HL-60/S4 treated with retinoic acid at 250 ng/mL for 4 days and 3 days (cell line): ENCODE measurements around the gene SNX32.

Experiments used
- in situ Hi-C: fragments of 300-500 bp; cut with MboI; formaldehyde crosslinking; loops from 2 replicates; pipeline ENCODE4 v1.7.0; 2022; ENCODE audit warnings: low sequenced_read_pairs

SNX32 gene

GRCh38 chr11:65833297-65834030, at the start of gene SNX32:
SNX32 (plus strand) TSS chr11:65833963; CDS start chr11:65834066, 103 bp downstream.
- in situ Hi-C loops = no loop called here

- in situ Hi-C loops = no loop called here
Measured at GRCh38 chr11:65785319-65786007, 48.3 kb upstream of the SNX32 start.

DNA sequence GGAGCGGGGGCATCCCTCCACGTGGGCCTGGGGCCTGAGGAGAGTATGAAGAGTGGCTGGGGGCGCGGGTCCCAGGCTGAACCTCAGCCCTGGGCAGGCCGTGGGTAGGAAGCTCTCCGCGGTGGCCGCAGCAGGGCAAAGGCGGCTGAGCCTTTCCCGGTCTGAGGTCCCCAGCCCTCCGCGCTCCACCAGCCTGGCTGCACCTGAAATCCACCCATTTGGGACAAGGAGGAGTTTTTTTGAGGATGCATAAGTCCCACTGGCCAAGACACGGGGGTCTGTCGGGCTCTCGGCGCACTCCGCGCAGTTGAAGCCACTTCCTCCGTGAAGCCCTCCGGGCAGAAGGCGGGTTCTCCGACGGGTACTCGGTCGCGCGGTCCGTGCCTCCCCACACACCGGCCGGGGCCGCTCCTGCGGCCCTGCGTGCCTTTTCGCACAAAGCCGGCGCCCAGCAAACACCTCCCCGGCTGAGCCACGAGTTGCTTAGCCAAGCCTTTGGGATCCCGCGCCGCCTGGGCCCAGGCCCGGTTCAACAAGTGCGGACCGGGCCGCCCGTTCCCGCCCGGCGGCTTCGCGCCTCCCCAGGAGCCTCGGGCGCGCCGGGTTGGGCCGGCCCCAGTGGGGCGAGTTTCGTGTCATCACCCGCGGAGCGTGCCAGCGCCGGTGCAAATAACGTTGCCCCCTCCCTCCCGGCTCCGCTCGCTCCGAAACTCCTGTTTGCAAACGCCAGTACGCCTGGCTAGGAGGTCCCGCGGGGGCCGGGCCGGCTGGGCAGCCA, 47.6 kb upstream of the SNX32 start:
- in situ Hi-C loops = no loop called here

DNA sequence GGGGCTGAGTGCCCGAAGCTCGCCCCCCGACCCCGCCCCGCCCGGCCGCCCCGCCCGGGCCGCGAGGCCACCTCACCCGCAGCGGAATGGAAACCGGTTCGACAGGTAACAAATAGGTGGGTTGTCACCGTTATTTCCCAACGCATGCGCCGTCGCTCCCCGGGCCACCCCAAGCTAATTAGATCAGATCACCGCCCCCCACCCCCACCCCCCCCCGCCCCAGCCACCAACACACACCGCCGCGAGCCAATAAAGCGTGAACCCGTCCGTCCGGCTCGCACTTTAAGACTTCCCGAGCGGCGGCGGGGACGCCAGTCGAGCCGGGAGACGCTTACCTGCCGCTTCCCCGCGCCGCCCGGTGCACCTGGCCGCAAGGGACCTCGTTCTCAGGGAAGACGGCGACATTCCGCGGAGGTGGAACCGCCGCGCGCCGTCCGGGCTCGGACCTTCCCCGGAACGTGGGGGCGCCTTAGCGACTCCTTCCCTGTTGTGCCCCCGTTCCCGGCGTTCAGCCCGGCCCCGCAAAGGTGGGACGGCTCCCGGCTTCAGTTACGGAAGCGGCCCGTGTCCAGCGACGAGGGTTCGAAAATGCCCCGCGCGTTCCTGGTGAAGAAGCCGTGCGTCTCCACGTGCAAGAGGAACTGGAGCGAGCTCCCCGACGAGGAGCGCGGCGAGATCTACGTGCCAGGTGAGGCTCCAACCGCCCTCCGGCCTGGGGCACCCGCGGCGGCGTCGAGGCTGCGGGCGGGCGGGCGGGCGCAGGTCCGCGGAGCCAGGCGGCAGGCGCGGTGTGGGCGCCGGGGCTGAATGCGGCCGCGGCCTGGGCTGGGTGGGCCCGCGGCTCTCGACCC, 46.8 kb upstream of the SNX32 start, which contains the start of gene OVOL1:
Gene OVOL1, plus strand, starts transcription at position 278 of the 851 bp plus-strand sequence. Its CDS starts 311 bp downstream, at position 589.
- in situ Hi-C loops = no loop called here

DNA sequence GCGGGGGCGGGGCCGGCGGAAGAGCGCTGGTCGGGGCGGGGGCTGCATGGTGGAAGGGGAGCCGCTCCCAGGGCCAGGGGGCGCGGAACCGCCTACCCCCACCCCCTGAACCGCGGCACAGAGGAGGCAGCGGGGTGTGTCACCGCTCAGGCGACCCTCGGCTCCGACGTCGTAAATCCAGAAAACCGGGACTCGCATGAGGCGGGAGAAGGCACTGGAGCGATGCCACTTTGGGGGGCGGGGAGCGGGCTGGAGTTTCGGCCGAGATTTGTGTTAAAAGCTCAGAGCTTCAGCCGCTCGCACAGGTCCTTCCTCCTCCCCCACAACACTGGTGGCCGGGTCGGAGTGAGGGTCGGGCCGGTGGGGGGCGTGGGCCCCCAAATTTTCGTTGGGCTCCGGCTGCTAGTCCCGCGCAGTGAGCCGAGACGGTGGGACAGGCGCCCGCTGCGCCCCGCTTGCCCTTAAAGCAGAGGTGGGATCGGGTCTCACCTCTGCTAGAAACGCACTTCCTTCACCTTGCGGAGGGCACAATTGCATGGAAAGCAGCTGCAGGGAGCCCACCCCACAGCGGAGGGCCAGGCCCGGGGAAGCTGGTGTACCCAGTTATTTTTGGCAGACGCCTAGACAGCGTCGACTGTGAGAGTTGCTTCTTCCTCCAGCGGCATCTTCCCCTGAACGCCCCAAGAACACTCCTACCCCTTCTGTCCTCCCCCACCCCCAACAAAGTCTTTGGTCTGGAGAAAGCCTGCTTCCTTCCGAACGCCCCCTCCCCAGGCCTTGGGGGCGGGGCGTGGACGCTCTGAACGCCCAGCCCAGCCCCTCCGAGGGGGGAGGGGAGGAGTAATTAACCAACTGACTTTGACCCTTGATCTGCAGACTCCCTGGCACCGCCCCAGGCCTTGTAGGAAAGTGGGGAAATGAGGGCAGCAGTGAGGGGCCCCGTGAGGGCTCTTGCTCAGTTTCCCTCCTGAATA, 45.8 kb upstream of the SNX32 start:
- in situ Hi-C loops = no loop called here

DNA sequence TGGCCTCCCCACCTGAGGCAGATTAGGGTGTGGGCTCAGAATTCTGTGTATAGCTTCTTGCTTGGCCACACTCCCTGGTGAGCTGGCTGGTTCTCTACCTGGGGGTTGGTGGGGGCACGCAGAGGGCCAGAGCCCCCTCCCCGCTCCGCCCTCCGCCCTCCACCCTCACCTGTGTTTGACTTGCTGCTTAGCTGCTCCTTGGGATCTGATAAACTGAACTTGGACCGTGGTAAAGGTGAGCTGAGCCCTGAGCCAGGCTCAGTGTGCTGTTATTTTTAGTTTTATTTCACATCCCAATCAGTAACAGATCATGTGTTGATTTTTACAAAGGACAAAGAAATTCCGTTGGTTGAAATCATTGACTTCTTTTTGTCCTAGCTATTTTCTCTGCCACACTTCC, 44.9 kb upstream of the SNX32 start:
- in situ Hi-C loops = no loop called here

- in situ Hi-C loops = no loop called here
Measured at GRCh38 chr11:65789230-65790103, 44.3 kb upstream of the SNX32 start.

DNA sequence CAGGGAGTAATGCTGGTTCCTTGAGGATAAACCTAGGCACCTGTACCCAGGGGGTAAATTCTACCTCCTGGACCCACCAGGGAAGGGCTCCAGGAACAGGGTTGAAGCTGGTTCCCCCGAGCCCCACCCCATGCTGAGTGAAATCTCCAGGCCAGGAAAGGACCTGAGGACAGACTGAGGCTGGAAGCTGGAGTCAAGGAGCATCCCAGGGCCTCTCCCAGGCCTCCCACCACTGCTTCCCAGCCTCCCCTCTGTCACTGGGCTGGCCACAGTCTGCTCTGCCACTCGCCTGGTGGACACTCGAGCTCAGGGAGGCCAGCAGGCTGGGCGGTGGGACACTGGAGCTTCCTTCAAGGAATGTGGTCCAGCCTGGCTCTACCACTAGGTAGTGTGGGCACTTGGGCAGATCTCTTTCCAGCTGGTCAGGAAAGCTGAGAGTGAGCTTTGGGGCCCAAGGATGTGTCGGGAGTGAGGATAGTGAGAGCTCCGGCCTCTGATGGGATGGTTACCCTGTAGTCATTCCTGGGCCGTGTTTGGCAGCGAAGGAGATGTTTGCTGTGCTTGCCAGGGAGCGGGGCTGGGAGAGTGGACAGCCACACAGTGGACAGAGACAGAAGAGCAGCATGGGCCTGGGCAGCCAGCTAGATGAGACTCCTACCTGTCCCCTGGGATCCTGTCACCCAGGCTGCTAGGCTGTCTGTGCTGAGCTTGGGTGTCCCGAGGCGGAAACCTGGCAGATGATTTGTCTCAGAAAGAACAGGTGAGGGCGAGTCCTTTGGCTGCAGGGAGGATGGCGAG, 43.5 kb upstream of the SNX32 start:
- in situ Hi-C loops = no loop called here

GRCh38 chr11:65790902-65791650, 42.7 kb upstream of the SNX32 start:
- in situ Hi-C loops = no loop called here

GRCh38 chr11:65791719-65792213, 42.0 kb upstream of the SNX32 start:
- in situ Hi-C loops = no loop called here

DNA sequence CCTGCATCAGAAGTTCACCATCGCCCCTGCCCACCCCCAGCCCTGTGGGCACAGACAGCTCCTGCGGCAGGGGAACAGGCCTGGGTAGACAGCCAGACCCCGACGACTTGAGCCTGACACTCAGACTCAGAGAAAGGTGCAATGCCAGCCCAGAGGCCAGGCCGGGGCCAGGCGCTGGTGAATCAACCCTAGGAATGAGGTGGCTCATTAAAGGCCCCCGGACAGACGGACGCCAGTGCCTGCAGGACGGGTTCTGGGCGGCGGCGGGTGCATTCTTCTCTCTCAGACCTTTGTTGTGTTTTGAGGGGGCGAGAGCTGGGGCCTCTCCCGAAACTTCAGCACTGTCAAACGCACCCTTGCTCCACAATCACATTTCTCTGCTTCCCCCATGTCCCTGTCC, 41.3 kb upstream of the SNX32 start:
- in situ Hi-C loops = no loop called here

GRCh38 chr11:65793144-65793581, 40.6 kb upstream of the SNX32 start:
- in situ Hi-C loops = no loop called here

DNA sequence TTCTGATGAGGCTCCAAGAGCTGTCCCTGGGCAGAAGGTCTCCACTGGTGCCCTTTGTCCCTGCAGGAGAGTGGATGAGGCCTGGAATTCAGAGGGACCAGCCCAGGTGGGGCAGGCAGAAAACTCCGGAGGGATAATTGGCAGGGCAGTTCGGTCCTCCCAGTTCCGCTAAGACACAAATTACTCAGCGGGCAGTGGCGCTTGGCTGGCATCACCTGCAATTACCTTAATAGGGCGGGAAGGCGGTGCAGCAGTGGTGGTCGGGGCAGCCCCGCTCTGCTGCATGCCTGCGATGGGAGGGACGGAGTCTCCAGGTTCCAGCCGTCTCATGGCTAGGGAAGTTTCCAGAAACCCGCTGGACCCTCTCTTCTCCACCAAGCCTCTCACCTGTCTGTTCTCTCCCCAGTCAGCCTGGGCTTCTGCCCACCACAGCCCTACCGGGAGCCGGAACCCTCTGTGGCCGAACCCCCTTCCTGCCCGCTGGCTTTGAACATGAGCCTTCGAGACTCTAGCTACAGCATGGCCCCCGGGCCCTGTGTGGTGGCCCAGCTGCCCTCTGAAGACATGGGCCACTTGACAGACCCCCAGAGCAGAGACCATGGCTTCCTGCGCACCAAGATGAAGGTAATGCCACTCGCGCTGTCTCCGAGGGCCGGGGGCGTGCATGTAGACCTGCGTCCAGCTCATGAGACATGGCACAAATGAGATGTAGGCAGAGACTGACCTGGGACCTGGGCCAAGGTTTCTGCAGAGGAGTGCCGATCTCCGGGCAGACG, 40.0 kb upstream of the SNX32 start:
- in situ Hi-C loops = no loop called here

DNA sequence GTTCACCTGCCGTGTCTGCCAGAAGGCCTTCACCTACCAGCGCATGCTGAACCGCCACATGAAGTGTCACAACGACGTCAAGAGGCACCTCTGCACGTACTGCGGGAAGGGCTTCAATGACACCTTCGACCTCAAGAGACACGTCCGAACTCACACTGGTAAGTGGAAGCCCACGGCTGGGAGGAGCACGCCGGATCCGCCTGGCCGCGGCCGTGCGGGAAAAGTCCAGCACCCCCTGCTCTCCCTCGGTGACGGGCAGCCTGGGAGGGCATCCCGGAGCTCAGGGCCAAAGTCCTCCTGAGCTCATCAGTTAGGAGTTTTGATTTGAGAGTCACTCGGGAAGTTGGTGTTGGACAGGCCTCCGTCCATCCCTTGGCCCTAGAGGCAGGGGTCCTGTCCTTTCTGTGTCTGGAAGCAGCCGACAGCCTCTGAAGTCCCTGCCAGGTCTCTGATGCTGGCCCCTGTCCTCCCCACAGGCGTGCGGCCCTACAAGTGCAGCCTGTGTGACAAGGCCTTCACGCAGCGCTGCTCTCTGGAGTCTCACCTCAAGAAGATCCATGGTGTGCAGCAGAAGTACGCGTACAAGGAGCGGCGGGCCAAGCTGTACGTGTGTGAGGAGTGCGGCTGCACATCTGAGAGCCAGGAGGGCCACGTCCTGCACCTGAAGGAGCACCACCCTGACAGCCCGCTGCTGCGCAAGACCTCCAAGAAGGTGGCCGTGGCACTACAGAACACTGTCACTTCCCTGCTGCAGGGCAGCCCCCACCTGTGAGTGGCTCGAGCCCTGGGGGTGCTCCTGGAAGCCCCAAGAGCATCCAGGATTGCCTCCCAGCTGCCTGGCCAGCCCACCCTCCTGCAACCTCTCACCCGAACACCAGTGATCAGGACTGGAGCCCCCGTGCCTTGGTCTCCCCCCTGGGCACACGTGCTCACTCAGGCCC, 38.9 kb upstream of the SNX32 start:
- in situ Hi-C loops = no loop called here
